Glomerular visceral epithelial cell (primary cell): ENCODE data around the gene ARHGAP32.
"Not testable (repeated sequence)": the region's sequence is repeated elsewhere in the genome, so short reads cannot be mapped to it uniquely, and the experiment has no call there.

Experiments used
- DNase-seq: peaks from one replicate; pipeline ENCODE4 v3.0.0-alpha.2; 2016; ENCODE audit errors: extremely low spot score

ARHGAP32 gene

DNA sequence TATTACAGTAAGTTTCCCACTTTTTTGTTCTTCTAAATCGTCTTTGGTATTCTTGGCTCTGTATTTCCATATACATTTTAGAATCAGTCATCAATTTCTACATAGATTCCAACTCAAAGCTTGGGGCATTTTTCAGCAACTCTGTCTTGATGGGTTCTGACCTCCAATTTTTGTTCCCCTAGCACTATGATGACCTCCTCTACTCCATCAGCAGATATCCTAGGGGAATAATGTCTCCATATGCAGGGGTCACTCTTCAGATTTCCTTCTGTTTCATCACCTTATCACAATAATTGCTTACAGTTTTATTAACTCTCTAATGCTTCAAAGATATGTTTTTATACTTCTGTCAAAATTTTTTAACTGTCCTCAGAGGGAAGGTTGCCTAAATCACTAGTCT, 158.1 kb downstream of the ARHGAP32 start:
- DNase-seq: no peak

DNA sequence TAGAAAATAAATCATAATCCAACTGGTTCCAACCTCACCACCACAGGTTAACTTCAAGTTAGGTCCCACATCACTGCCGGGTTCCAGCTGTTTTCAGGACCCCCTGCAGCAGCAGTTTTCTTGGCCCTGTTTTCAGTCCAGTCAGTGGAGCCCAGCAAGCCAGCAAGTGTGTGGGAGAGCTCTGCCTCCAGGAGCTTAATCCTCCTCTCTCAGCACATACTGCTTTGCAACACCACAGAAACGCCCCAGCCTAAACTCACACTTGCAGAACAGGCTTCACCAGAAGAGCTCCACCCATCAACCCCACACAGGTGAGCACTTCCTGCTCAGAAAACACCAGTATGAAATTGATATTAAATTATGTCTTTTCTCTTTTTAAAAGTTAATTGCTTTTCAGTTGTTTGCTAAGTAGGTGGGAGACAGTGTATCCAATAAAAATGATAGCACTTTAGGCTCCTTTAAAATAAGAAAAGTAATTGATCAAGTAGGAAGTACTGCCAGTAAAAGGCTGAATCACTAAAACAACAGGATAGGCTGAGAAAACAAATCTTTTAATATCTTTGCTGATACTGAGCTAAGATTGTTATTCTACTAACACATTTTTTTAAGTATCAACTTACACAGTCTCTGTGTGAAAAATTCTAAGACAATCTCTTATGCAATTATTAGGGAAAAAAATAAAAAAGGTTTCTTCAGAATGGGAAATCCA, 168.0 kb downstream of the ARHGAP32 start:
- DNase-seq: no peak

DNA sequence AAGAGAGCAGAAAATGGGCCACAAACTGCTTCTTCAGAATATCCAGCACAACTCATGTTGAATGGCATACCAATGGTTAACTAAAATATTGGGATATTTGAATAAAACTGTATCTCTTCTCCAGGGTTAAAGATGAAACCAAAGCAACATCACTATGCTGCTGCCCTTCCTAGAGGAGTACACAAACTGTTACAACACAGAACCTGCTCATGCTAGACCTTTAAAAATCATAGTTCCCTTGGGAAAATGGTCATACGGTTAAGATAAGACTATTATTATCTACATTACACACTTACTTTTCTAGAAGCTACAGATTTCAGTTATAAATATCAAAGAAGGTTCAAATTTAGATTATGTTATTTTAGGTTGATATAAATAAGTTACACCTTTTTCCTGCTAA, 170.8 kb downstream of the ARHGAP32 start:
- no peak for DNase-seq

DNA sequence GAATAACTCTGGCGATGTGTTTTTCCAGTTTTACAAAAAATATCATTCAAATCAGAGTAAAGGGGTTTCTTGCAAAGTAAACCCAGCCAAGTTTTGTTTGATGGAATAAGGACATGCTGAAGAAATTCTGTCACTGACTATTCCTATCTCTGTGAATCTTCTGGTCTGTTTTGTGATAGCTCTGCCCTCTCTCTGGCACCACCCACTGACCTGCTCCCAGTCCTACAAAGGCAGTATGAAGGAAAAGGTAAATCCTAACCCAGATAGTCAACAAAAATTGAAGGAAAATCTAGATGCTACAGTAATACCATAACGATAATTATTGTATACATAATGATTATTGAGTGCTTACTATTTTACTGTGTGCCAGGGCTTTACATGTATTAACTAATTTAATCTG, 173.1 kb downstream of the ARHGAP32 start:
- DNase-seq: no peak

DNA sequence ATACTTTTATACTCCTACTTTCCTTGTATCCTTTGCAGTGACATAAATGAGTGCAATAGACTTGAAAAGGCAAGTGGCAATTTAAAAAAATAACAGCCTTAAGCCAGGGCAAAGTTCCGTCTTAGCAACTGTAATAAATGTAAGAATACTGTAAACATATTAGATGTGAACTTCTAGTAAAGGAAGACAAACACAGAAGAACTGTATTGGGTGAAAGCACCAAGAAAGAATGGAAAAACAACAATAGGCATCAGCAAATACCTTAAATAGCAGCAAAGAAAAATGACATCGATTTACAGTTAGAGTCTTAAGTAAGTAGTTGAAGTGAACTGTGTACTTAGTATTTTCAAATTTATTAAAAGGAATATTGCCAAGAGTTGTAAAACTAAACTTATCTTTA, 174.0 kb downstream of the ARHGAP32 start:
- DNase-seq: no peak

DNA sequence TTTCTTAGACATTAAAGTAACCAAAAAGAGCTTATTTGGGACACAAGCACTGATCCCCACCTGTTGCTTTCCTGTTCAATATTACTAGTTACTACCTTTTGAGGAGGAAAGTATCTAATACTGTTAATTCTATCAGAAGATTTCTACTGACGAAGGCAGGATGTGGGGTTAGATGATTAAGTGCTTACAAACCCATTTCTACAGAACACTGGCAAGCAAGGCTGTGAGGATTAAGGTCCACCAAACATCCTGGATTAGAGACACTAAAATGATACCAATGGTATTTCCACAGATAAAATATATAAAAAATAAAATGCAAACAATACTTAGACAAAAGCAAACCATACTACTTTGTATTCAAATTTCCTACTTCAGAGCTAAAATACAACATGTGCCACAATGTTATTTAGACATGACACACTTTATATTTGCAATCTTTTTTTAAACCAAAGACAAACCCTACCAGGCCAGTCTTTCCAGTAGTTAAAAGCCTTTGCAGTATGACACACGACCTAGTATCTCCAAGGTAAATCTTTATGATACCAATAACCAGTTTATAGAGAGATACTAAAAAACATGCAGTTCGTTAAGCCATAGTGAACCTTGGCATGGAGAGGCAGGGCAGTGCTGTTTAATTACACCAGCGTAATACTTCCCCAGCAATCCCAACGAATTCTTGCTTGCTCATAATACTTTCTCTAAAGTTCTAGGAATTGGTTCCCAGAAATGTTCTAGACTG, 178.2 kb downstream of the ARHGAP32 start:
- no peak for DNase-seq

DNA sequence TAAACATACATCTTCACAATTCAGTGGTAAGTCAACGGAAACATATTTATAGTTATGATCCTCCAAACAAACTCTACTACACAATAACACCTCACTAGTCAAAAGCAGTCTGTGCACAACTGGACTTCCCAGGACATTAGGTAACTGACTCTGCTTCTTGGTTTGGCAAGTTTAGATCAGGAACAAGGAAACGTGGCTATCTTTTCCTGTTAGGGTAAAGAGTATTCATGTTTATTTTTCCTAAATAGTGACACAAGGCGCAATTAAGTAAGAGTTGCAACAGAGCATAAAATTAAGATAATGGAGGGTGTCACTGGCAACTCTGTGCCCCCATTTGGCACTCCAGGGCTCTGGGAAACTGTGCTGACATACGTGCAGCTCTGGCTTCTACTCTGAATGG, 179.2 kb downstream of the ARHGAP32 start:
- DNase-seq: no peak

DNA sequence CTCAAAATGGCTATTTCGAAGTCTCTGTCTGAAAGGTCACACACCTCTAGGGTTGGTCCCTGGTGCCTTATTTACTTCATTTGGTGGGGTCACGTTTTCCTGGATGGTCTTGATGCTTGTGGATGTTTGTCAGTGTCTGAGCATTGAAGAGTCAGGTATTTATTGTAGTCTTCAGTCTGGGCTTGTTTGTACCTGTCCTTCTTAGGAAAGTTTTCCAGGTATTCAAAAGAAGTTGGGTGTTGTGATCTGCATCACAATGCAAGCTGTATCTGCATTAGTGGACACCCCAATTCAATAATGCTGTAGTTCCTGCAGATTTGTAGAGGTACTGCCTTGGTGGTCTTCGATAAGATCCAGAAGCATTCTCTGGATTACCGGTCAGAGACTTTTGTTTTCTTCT, 186.0 kb downstream of the ARHGAP32 start:
- no peak for DNase-seq

DNA sequence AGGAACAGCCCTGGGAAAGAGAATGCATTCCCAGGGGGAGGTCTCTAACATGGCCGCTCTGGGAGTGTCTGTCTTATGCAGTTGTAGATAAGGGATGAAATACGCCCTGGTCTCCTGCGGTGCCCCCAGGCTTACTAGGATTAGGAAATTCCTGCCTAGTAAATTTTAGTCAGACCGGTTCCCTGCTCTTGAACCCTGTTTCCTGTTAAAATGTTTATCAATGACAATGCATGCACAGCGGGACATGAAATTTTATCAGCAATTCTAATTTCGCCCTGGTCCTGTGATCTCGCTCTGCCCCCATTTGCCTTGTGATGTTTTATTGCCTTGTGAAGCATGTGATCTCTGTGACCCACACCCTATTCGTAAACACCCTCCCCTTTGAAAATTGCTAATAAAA, 193.0 kb downstream of the ARHGAP32 start:
- DNase-seq: not testable (repeated sequence)

DNA sequence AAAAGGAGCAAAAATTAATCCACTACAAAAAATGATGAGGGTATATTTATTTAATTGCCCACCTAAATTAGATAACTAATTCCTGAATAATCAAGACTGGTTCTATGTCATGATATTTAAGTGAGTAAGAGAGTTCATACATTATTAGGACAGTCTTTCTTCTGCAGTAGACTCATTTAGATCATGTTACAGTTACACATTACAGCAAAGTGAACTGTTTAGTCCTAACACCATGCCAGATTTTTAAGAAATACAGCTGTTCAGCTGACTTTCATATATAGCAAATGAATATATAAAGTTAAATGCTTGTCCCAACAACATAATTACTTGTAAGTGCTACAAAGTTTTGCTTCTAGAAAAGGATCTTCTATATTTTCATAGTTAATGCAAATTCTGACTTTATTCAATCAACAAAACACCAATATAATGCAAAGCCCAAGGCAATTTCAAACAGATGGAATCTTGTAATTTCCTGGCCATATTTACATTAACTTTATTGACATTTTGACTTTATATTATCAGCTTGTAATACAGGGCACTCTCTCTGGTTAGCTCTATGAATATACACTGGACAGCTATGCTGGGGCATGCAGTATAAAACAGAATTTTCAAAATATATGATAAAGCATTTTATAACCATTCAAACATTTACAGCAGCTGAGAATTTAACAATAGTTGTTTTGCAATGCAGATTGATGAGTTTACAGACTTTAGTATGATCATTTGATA, 203.7 kb downstream of the ARHGAP32 start:
- DNase-seq: no peak

DNA sequence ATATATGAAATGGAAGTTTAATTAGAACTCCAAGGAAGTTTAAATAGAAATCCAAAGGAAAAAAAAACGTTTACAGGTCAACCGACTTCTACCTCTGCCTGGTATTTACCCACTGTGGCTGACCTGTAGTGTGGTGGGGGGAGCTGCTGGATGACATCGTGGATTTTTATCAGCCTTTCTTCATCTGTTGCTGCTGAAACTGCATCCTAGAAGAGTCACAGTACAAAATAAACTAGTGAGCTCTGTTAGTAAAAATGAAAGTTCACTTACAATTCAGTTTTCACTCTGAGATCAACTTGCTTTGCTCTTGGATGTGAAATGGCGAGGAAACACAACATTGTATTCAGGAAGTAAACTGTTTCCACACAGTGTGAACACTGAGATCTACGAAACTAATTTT, 206.2 kb downstream of the ARHGAP32 start:
- DNase-seq: no peak

DNA sequence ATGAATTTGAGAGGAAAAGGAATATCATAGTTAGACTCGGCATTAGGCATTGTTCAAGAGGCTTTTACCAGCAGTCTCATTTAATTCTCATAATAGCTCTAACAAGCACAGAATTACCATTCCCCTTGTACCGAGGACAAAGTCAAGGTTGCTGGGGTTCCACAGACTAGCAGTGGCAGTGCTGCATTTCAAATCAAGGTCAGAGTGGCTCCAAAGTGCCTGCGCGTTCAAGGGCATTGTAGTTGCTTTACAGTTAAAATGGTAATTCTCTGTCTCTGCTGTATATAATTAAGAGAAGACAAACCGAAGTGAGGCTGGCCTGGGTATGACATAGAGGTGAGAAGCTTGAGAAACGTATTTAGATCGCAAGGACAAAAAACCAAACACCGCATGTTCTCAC, 209.1 kb downstream of the ARHGAP32 start:
- DNase-seq: no peak

DNA sequence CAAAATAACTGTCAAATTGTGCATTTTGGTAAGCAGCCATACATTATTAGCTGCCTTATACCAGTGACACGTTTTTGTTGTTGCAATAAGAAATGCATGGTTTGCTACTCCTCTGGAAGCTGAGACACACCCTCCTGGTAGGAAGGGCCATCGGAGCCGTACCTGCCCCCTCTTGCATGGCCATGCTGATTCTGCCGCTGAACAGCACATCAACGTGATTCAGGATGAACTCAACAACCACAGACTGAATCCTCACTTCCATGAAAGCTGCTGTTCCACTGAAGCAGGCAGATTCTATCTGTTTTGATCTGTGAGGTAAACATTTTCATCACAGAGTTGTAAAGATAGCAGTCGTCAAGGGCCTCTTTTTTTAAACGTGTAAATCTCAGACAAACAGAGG, 210.9 kb downstream of the ARHGAP32 start:
- no peak for DNase-seq

DNA sequence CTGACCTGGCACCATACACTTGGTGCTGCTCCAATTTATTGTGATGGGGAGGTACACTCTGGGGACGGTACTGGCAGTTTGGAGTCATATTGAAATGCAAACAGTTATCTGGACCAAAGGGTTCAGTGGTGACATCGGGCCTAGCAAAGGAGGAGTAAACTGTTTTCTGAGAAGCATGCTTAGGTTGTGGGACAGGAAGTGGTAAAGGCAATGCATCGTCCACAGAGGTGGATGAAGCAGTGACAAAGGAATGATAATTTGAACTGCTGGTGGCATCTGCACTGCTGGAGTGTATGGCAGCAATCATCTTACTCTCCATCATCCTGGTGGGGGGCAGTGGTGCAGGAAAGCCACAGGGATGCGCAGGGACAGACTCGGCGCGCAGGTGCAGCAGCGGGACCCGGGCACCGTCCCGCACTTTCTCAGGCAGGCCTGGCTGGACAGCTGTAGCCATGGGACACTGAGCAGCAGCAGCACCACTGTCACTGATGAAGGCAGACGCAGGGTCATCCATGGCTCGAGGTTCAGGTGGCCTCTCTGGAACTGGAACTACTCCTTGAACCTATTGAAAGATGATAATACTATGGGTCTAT, 221.4 kb downstream of the ARHGAP32 start:
- no peak for DNase-seq

DNA sequence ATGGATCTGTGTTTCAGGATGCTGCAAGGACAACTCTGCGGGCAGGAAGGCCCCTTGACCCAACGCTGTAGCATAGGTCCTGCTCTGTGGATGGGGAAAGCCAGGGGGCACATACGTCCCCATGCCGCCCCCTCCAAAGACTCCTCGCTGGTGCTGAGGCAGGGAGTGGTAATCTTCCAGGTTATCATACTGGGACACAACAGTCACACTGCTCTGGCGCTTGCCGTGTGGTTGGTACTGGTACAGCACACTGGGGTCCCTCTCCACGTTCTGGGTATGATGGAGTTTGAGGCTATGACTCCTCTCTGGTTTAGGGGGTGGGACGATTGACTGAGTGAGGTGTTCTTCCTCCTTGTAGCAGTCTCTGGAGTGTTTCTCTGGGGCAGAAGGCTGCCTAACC, 223.2 kb downstream of the ARHGAP32 start:
- DNase-seq: no peak

DNA sequence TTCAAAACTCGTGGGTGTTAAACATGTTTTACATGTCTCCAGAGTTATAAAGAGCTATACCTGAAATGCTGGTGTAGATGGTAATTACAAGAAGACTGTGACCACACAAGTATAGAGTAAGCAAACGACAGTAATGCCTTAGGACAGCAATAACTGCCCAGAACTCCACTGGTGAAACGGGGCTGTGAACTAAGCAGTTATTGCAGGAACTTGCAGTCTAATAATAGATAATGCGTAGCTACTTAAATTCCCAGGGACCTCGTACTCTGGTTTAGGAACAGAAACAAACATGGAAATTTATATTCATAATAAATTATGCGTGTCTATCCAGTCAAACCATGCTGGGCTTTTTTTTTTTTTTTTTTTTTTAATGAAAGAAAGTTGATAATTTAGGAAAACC, 224.5 kb downstream of the ARHGAP32 start:
- DNase-seq: no peak

DNA sequence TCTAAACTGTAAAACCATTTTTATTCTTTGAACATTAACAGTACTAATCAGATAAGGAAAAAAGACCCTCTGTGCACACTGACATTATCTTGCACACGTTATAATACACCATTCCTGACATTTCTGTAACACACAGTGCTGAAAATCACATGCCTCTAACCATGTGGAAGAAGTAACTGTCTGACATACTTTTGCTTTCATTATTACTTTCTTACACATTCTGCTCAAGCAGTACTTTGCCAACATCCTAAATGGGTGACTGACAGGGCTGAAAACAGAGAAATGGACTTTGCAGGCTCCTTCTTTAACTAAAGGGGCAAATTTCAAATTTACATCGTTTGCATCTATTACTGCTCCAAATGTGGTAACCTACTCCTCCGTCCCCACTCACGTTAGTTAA, 226.6 kb downstream of the ARHGAP32 start:
- DNase-seq: no peak

DNA sequence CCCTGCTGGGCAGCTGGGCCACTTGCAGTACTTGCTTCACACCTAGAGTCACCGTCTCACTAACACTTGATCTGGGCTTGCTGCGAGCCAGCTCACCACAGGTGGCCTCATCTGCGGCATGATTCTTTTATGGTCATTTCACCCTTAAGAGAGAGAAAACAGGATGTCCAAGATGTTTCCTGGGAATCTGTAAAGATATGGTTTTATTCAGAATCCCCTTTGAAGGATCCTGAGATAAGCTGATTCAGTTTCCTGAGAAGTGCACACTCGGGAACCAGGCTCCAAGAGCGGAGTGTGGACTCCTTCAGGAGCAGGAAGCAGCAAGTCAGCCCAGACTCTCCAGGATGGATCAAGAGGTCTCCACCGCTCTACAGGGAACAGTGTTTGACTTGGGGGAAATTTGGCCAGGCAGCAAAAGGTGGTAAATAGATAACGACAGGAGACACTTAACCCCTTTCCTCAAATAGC, 227.6 kb downstream of the ARHGAP32 start:
- DNase-seq: no peak

DNA sequence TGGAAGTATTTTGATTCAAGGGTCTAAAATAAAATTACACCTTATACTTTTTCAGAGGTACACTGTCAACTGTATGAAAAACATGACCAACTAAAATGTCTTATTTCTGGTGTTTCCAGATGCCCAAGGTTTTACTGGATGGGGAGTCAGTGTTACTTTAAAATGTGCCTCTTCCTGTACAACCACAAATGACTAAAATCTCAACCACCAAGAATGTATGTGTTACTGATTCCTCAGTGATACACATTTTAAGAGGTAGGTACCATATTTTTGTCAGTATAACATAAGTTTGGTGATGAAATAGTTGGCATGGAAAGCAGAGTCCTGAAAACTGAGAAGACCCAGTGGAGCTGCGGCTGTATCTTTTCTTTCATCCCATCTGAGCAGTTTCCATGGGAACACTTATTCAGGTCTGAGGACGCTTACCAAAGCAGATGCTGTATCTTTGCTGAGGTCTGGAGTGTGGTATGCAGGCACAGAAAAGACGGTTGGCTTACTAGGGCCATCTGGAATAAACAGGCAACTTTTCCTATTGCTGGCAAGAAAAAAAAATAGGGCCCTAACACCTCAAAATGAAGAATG, 228.3 kb downstream of the ARHGAP32 start:
- DNase-seq: no peak

DNA sequence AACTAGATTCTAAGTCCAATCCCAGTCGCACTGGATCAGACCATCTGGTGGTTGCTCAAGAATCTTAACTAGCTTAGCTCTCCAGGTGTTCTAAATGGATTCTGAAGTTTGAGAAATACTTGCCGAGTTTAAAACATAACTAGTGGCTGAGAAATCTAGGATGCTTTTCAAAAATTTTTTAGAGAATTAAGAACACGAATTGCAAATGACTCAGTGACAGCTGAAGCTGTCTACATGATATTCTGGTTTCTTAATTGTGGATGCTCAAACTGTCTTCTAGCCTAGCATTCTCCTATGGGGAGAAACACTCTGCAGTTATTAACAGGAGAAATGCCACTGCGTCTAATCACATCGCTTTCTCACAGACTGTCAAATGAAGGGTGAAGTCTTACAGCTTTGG, 229.2 kb downstream of the ARHGAP32 start:
- no peak for DNase-seq

DNA sequence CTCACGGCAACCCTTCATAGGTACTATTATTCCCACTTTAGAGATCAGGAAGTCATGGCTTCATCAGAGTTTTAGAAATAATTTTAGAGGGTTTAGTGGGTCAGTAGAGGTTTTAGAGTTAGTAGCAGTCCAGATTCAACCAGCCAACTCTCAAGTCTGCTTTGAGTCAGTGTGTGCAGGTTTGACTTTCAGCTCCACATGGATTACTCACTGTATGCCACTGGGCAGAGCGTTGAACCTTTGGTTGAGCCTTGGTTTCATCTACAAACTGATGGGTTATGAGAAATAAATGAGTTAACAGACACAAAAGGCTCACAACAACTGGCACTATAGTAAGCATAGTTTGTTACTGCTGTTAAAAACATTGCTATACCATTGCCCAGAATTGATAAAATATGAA, 230.5 kb downstream of the ARHGAP32 start:
- DNase-seq: no peak

DNA sequence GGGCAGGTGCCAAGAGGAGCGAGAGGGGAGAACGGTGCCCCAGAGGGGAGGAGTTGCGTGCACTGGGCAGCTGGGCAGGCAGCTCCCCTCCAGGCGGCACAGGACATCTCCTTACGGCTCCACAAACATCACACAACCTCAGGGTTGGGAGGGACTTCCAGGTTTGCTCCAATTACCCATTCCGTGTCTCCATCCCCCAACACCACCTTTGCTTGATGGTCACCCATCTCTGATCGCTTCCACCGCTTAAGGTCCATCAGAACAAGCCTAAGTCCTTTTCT, 235.0 kb downstream of the ARHGAP32 start:
- no peak for DNase-seq
